HCEC 1CT (cell line): ENCODE results near the gene JPH3.

Experiments
- DNase-seq: peaks from one replicate; pipeline ENCODE4 v3.0.0-alpha.2; 2017

JPH3 gene

GRCh38 chr16:87601401-87601981 is 817 bp upstream of the JPH3 start:
- no peak for DNase-seq

- DNase-seq: no peak
Measured at GRCh38 chr16:87602821-87603683, 744 bp downstream of the JPH3 start.

- no peak for DNase-seq
Measured at GRCh38 chr16:87603684-87604633, 1.7 kb downstream of the JPH3 start.

- DNase-seq: no peak
Measured at GRCh38 chr16:87604634-87605111, 2.4 kb downstream of the JPH3 start.

- no peak for DNase-seq
Measured at GRCh38 chr16:87607223-87607622, 4.9 kb downstream of the JPH3 start.

GRCh38 chr16:87607871-87608270 is 5.6 kb downstream of the JPH3 start:
- no peak for DNase-seq

GRCh38 chr16:87608400-87608985 is 6.2 kb downstream of the JPH3 start:
- DNase-seq: peak; percentile 12

GRCh38 chr16:87610026-87610425 is 7.7 kb downstream of the JPH3 start:
- DNase-seq: no peak

GRCh38 chr16:87611456-87611855 is 9.1 kb downstream of the JPH3 start:
- DNase-seq: no peak

GRCh38 chr16:87613961-87614360 is 11.7 kb downstream of the JPH3 start:
- no peak for DNase-seq

- DNase-seq: no peak
Measured at GRCh38 chr16:87615621-87616041, 13.3 kb downstream of the JPH3 start.

- DNase-seq: no peak
Measured at GRCh38 chr16:87616556-87616955, 14.2 kb downstream of the JPH3 start.

GRCh38 chr16:87618216-87618615 is 15.9 kb downstream of the JPH3 start:
- no peak for DNase-seq

- no peak for DNase-seq
Measured at GRCh38 chr16:87619360-87620200, 17.3 kb downstream of the JPH3 start.

GRCh38 chr16:87620201-87620495 is 17.8 kb downstream of the JPH3 start:
- no peak for DNase-seq

- no peak for DNase-seq
Measured at GRCh38 chr16:87621550-87621829, 19.2 kb downstream of the JPH3 start.

GRCh38 chr16:87621976-87622713 is 19.8 kb downstream of the JPH3 start:
- no peak for DNase-seq

GRCh38 chr16:87622756-87623319 is 20.5 kb downstream of the JPH3 start:
- DNase-seq: no peak

GRCh38 chr16:87625241-87625797 is 23.0 kb downstream of the JPH3 start:
- DNase-seq: no peak

GRCh38 chr16:87626401-87626800 is 24.1 kb downstream of the JPH3 start:
- no peak for DNase-seq

- no peak for DNase-seq
Measured at GRCh38 chr16:87626905-87627304, 24.6 kb downstream of the JPH3 start.
